HG02840 (cell line): Measurements from ENCODE around the gene LRRC27.

Experiments used
- ATAC-seq: cut with Tn5 transposase; IDR thresholded peaks from one replicate; pipeline ENCODE4 v1.9.1; 2021; ENCODE audit warnings: mild to moderate bottlenecking, moderate library complexity, moderate number of reproducible peaks; ENCODE audit not compliant: unreplicated experiment, low FRiP score

LRRC27 gene

DNA sequence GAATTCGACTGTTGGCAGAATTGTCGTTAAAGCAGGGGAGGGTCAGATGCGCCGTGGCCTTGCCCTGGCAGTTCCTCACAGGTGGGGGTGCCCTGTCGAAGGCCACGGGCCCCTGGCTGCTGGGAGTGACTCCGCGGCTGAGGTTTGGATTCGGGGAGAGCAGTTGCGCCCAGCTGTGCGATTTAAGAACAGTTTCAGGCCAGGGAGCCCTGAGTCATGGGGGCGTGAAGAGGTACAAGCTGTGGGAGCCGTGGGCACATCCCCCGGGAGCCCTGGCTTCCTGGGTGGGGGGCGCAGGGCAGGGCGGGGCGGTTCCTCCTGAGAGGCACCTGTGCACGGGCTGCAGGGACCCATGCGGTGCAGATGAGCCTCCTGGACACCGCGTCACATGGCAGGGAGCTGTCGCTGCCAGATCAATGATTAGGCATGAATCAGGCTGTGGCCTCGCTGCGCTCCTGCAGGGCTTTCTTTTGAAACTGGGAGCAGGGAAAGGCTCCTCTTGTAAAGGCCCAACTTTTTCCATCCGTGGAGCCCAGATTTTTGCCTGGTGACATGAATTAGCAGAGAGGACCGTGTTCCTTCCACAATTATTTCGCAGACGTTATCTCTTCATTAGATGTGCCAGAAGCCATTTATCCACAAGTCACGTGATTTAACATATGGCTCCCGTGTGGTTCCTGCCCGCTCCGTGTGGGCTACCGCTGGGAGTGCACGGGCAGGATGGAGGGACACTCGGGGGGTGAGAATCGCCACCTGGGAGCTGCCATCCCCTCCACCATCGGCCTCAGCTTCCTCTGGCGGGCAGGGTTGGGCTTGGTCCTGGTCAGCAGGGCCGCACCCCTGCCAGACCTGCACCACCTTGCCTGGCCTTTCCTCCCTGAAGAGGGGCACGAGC is 65.9 kb downstream of the LRRC27 start:
- ATAC-seq: no peak

- no peak for ATAC-seq
These were observed 66.6 kb downstream of the LRRC27 start for GRCh38 chr10:132398566-132398991.

GRCh38 chr10:132399117-132400035 is 67.4 kb downstream of the LRRC27 start:
- no peak for ATAC-seq

DNA sequence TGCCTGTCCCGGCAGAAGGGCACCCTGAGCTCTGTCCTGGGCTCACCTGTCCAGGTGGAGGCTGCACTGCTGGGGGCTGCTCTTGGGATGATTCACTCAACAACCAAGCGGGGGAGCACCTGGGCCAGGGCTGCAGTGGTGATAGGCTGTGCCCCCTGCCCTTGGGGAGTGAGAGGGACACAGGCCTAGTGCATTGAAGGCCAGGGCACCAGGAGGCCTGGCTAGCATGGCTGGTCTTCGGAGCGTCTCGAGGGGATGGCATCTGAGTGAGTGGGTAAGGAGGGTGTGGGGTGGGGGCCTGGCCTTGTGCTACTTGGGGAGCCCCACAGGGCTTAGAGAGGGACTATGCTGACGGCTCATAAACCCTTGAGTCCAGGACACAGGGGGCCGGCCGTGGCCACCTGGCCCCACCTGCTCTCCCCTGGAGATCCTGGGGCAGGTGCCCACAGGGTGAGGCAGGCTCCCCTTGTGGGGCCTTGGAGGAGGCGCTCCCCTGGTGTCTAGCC is 68.1 kb downstream of the LRRC27 start:
- no peak for ATAC-seq

- no peak for ATAC-seq
These were observed 68.7 kb downstream of the LRRC27 start for GRCh38 chr10:132400547-132401151.

GRCh38 chr10:132401401-132402118 is 69.6 kb downstream of the LRRC27 start:
- ATAC-seq: no peak

DNA sequence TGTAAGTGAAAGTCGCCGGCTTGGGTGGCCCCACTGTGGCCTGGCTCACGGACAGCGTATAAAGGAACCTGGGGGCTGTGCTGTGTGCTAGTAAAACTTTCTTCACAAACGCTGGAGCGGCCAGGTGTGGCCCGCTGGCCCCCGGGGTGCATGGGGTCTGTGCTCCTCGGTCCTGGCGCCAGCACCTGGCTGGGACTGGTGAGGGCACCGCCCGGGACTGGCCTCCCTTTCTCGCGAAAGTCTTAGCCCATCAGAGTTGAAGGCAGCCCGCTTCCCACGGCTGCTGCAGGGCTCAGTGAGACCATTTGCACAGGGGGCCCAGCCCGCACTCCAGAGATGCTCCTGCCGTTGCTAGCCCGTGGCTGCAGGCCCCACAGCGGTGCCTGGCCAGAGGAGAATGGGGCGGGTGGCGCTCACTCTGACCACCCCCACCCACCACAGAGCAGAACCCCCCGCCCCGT is 70.8 kb downstream of the LRRC27 start:
- ATAC-seq: no peak

DNA sequence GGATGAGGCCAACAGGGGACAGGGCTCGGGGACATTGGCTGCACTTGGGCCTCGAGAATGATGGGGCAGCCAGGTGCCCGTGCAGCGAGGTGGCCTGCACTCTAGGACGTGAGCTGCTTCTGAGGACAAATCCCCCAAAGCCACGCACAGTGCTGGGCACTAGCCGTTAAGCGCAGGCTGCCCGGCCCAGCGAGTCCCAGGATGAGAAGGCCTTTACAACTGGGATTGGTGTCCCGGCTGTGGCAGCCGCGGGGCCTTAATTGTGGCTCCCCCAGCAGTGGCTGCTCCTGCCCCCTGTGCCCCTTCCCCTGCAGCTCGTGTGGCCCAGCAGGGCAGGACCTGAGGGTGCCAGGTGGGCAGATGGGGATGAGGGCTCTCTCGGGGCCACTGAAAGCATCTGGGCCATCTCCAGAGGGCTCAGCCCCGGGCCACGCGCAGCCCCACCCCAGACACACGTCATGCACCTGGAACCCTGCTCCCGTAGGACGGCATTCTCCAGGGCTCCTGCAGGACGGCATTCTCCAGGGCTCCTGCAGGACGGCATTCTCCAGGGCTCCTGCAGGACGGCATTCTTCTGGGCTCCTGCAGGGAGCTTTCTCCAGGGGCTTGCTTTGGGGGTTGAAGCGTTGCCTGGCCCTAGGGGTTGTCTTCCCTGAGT is 71.6 kb downstream of the LRRC27 start:
- no peak for ATAC-seq

DNA sequence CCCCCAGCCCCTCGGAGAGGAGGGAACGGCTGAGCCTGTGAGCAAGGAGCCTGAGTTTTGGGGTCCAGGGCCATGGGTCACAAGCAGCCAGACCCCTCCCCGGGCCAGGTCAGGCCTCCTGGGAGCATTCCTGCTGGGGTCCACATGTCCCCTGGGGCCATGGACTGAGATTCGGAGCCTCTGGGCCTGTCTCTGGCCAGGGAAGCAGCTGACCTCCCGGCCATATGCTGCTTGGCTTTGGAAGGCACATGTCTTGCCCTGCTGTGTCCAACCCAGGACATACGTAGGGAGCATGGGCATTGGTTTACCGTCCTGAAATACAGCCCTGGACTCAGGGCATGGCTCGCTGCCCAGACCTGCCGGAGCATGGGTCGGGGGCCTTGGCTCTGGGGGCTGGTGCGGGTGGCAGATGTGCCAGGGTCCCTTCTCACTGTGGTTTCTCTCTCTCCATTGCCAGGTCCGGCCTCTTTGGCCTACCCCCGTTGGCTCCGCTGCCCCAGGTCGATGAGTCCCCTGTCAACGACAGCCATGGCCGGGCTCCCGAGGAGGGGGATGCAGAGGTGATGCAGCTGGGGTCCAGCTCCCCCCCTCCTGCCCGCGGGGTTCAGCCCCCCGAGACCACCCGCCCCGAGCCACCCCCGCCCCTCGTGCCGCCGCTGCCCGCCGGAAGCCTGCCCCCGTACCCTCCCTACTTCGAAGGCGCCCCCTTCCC is 72.3 kb downstream of the LRRC27 start:
- ATAC-seq: no peak

DNA sequence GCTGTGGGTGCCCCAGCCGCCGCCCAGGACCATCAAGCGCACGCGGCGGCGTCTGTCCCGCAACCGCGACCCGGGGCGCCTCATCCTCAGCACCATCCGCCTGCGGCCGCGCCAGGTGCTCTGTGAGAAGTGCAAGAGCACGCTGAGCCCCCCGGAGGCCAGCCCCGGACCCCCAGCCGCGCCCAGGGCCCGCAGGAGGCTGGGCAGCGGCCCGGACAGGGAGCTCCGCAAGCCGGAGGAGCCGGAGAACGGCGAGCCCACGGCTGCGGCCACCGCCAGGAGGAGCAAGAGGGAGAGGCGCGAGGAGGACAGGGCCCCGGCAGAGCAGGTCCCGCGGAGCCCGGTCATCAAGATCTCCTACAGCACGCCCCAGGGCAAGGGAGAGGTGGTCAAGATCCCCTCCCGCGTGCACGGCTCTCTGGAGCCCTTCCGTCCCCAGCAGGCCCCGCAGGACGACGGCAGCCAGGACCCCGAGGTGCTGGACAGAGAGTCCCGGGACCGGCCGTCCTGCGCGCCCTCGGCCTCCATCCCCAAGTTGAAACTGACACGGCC is 73.0 kb downstream of the LRRC27 start:
- no peak for ATAC-seq

- no peak for ATAC-seq
These were observed 73.5 kb downstream of the LRRC27 start for GRCh38 chr10:132405463-132405991.

- no peak for ATAC-seq
These were observed 74.2 kb downstream of the LRRC27 start for GRCh38 chr10:132406181-132406580.

- no peak for ATAC-seq
These were observed 74.8 kb downstream of the LRRC27 start for GRCh38 chr10:132406750-132407149.

- no peak for ATAC-seq
These were observed 75.3 kb downstream of the LRRC27 start for GRCh38 chr10:132407243-132407746.

DNA sequence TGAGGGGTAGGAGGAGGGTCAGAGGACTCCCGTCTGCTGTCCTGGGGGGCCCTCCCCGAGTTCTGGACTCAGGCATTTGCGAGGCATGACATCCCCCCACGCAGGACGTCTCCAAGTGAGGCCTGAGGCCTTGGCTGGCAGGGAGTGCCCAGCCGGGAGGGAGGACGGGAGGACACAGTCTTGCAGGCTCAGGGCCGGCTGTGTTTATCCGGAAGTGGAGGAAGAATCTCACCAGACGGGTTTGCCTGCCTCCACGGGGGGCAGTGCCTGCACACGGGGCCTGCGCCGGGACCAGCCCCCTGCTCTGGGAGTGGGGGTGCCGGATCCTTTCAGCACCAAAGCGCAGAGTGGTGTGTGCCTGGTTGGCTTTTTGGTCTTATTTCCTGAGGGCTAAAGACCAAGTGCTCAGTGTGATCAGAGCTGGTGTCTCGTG is 75.9 kb downstream of the LRRC27 start:
- no peak for ATAC-seq

- ATAC-seq: no peak
These were observed 76.4 kb downstream of the LRRC27 start for GRCh38 chr10:132408367-132408781.

DNA sequence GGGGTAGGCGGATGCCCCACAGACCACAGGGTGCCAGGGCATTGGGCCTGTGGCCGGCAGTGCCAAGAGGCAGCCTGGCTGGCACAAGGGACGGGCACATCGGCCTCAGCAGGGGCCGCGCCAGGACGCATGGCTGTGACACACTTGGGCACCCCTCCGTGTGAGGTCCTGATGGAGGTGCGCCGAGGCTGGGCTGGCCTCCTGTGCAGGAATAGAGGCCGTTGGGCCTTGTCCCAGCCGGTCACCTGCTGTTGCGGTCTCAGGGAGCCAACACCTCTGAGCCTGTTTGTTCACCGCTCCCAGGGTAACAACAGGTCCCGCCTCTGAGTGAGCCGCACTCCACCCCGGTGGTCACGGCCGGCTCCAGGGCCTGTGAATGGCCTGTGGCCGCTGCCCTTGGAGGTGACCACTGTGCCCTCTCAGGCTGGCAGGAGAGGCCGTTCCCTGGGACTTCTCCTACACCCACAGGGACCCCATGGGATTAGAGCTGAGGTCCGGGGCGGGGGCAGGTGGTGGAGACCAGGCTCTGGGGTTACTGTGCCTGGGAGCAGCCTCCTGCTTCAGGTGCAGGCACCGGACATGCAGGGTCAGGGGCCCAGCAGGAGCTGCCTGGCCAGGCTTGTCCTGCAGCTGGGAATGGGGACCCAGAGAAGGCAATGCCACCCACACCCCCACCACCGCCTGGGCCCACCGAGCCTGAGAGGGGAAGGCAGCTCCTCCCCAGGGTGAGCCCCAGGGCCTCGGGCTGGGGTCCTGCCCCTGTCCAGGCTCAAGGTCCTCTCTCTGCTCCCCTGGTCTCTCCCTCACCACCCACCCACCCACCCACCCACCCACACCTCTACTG is 77.1 kb downstream of the LRRC27 start:
- ATAC-seq: no peak
